ENCODE data around the gene SHISA6.

SHISA6 gene

DNA sequence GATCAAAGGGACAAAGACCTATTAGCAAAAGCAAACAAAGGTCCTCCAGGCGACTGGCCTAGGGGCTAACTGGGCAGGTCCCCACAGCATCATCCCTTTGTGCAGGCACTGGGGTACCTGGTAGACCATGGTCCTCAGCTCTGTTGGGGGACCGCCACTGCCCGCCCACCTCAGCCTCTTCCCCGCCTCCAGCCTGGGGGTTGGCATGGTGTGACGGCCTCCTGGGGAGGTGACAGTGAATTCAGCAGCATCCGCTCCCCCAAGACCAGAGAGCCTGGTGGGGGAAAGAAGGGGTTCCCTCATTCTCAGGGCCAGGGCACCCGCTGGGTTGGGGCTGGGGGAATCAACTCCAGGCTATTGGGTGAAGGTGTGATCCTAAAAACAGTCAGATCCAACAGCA lies 318.6 kb downstream of the SHISA6 start:
- TF ChIP-seq, protein P1, sequence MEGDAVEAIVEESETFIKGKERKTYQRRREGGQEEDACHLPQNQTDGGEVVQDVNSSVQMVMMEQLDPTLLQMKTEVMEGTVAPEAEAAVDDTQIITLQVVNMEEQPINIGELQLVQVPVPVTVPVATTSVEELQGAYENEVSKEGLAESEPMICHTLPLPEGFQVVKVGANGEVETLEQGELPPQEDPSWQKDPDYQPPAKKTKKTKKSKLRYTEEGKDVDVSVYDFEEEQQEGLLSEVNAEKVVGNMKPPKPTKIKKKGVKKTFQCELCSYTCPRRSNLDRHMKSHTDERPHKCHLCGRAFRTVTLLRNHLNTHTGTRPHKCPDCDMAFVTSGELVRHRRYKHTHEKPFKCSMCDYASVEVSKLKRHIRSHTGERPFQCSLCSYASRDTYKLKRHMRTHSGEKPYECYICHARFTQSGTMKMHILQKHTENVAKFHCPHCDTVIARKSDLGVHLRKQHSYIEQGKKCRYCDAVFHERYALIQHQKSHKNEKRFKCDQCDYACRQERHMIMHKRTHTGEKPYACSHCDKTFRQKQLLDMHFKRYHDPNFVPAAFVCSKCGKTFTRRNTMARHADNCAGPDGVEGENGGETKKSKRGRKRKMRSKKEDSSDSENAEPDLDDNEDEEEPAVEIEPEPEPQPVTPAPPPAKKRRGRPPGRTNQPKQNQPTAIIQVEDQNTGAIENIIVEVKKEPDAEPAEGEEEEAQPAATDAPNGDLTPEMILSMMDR (IDR thresholded peaks at IDR 0.05; ENCODE audit: insufficient read depth, missing control alignments), result no peak
- FAIRE-seq (no peak), DNase-seq (ENCODE audit: insufficient read length, low spot score) (no peak)

GRCh38 chr17:11561281-11561680 lies 320.3 kb downstream of the SHISA6 start:
- DNase-seq (ENCODE audit: insufficient read length, low spot score) (no peak), FAIRE-seq (no peak)
- TF ChIP-seq, protein P1 (IDR thresholded peaks at IDR 0.05; ENCODE audit: insufficient read depth, missing control alignments), result no peak

- FAIRE-seq (no peak), DNase-seq (ENCODE audit: insufficient read length, low spot score) (no peak)
- TF ChIP-seq, protein P1 (IDR thresholded peaks at IDR 0.05; ENCODE audit: insufficient read depth, missing control alignments), result no peak
These were observed 320.7 kb downstream of the SHISA6 start for GRCh38 chr17:11561702-11562101.

DNA sequence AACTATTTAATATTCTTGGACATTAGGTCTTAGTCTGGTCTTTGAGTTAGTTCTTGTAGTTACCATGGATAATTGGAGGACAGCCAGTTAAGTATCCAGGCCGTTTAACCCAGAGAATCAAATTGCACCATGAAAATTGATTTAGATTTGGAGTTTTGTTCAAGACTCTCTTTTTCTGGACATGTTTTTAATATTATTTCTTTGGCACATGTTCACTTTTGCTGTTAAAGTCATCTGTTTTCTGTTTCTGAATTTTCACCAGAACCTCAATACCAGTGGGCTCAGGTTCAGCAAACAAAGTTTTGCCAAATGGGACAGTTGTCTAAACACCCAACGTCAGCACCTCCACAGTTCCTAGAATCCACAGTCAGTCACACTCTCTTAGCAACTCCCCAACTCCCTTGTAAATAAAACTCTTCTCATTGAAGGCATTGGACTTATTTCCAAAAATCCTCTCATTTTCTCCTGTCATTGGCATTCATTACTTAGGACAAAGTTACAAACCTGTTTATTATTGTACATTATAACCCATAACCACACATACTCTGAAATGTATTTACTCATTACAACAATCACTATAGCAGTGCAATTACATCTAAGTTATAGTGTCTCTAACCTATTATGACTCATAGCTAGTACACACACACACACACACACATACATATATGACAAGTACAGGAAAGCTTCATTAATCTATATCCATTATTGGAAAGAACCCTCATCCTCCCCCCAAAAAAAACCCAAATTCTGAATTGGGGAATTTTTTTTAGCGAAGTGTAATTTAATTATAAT lies 323.8 kb downstream of the SHISA6 start:
- FAIRE-seq (no peak), DNase-seq (ENCODE audit: insufficient read length, low spot score) (no peak)
- TF ChIP-seq, protein P1 (IDR thresholded peaks at IDR 0.05; ENCODE audit: insufficient read depth, missing control alignments), result no peak

GRCh38 chr17:11565591-11565990 lies 324.6 kb downstream of the SHISA6 start:
- FAIRE-seq, result no peak
- TF ChIP-seq, protein P1 (IDR thresholded peaks at IDR 0.05; ENCODE audit: insufficient read depth, missing control alignments), result no peak
- DNase-seq (ENCODE audit: insufficient read length, low spot score), result no peak

DNA sequence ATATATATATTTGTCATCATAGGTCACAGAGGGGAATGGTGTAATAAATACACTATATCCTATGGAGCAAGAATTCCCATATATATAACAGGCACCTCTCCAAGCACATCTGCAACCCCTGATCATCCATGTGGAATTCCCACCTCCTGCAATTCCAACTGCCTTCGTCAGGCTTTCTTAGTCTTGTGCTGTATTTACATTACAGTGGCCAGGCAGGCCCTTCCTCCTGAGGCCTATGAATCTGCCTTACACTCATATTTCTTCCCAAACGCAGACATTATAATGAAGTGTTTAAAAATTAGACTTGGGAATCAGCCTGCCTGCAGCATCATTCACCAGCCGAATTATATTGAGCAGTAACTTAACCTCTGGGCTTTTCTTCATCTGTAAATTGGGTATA lies 338.0 kb downstream of the SHISA6 start:
- FAIRE-seq, result no peak
- TF ChIP-seq, protein P1 (IDR thresholded peaks at IDR 0.05; ENCODE audit: insufficient read depth, missing control alignments), result no peak
- DNase-seq (ENCODE audit: insufficient read length, low spot score), result no peak

- DNase-seq (ENCODE audit: insufficient read length, low spot score) (no peak), FAIRE-seq (no peak)
- TF ChIP-seq, protein P1 (IDR thresholded peaks at IDR 0.05; ENCODE audit: insufficient read depth, missing control alignments), result no peak
These were observed 339.7 kb downstream of the SHISA6 start for GRCh38 chr17:11580677-11581076.
